ENCODE measurements around the gene THEMIS2. TPM values are rescaled to one million over a fixed set of nuclear protein-coding genes. Genes with fewer than 3 reads are reported as not detected.

The THEMIS2 gene
- total RNA-seq, 1 donor from 2014 or later, result 3.7 TPM

Other genes starting within 250 kb of the THEMIS2 start
- 0.07 and 0.18 TPM in 2 replicates for gene FGR, start 237.4 kb upstream of the THEMIS2 start, total RNA-seq
- 41.0 and 41.1 TPM in 2 replicates for gene IFI6, start 200.4 kb upstream of the THEMIS2 start, total RNA-seq
- gene FAM76A, start 146.6 kb upstream of the THEMIS2 start, total RNA-seq, result 12.0 and 14.7 TPM in 2 replicates
- gene STX12, start 99.3 kb upstream of the THEMIS2 start, total RNA-seq, result 103 and 123 TPM in 2 replicates
- 58.7 and 64.9 TPM in 2 replicates for gene PPP1R8, start 41.8 kb upstream of the THEMIS2 start, total RNA-seq
- gene RPA2, start 42.0 kb downstream of the THEMIS2 start, total RNA-seq, result 43.5 and 68.0 TPM in 2 replicates
- gene SMPDL3B, start 62.5 kb downstream of the THEMIS2 start, total RNA-seq, result 0.26 and 0.39 TPM in 2 replicates
- gene XKR8, start 87.4 kb downstream of the THEMIS2 start, total RNA-seq, result 3.9 and 4.6 TPM in 2 replicates
- gene EYA3, start 216.1 kb downstream of the THEMIS2 start, total RNA-seq, result 14.2 and 19.3 TPM in 2 replicates